Measurements from ENCODE around the gene PRKX.

The PRKX gene

GRCh38 chrX:3713225-3713936, at the start of gene PRKX:
TSS of gene PRKX (minus strand) at chrX:3713649. CDS start at chrX:3713253, 396 bp downstream.
- TF ChIP-seq CSRNP3 (CRISPR knock-in tag; IDR thresholded peaks at IDR 0.05), result no peak
- TF ChIP-seq ZNF8 (CRISPR knock-in tag; IDR thresholded peaks at IDR 0.05), result no peak
- TF ChIP-seq TCF4 (CRISPR knock-in tag; IDR thresholded peaks at IDR 0.05; ENCODE audit: borderline replicate concordance), result no peak
- TF ChIP-seq RARB (CRISPR knock-in tag; IDR thresholded peaks at IDR 0.05), result no peak
- no peak for TF ChIP-seq POU6F1 (CRISPR knock-in tag; IDR thresholded peaks at IDR 0.05; ENCODE audit: borderline replicate concordance, low read depth)
- TF ChIP-seq GLIS3 (CRISPR knock-in tag; IDR thresholded peaks at IDR 0.05), result no peak
- no peak for TF ChIP-seq BACH2 (CRISPR knock-in tag; IDR thresholded peaks at IDR 0.05; ENCODE audit: borderline replicate concordance)
- no peak for TF ChIP-seq ISL1 (CRISPR knock-in tag; IDR thresholded peaks at IDR 0.05)
- no peak for TF ChIP-seq ZFP3 (CRISPR knock-in tag; IDR thresholded peaks at IDR 0.05)
- no peak for TF ChIP-seq SNAI2 (CRISPR knock-in tag; IDR thresholded peaks at IDR 0.05)
- no peak for TF ChIP-seq ZNF70 (CRISPR knock-in tag; IDR thresholded peaks at IDR 0.05)
- no peak for TF ChIP-seq ZC3H10 (CRISPR knock-in tag; IDR thresholded peaks at IDR 0.05)
- no peak for TF ChIP-seq ZNF565 (CRISPR knock-in tag; conservative IDR thresholded peaks at IDR 0.05; ENCODE audit: low read depth)
- TF ChIP-seq OSR1 (CRISPR knock-in tag; IDR thresholded peaks at IDR 0.05), result no peak
- peak; percentile 87 for ATAC-seq

- ATAC-seq, result no peak
- TF ChIP-seq CSDC2 (CRISPR knock-in tag; IDR thresholded peaks at IDR 0.05), result no peak
- no peak for TF ChIP-seq TSHZ2 (CRISPR knock-in tag; IDR thresholded peaks at IDR 0.05)
- no peak for TF ChIP-seq ZC3H10 (CRISPR knock-in tag; IDR thresholded peaks at IDR 0.05)
- TF ChIP-seq GLIS3 (CRISPR knock-in tag; IDR thresholded peaks at IDR 0.05), result no peak
- no peak for TF ChIP-seq TOX (CRISPR knock-in tag; IDR thresholded peaks at IDR 0.05; ENCODE audit: borderline replicate concordance)
- no peak for TF ChIP-seq SNAI2 (CRISPR knock-in tag; IDR thresholded peaks at IDR 0.05)
- TF ChIP-seq, protein P1, sequence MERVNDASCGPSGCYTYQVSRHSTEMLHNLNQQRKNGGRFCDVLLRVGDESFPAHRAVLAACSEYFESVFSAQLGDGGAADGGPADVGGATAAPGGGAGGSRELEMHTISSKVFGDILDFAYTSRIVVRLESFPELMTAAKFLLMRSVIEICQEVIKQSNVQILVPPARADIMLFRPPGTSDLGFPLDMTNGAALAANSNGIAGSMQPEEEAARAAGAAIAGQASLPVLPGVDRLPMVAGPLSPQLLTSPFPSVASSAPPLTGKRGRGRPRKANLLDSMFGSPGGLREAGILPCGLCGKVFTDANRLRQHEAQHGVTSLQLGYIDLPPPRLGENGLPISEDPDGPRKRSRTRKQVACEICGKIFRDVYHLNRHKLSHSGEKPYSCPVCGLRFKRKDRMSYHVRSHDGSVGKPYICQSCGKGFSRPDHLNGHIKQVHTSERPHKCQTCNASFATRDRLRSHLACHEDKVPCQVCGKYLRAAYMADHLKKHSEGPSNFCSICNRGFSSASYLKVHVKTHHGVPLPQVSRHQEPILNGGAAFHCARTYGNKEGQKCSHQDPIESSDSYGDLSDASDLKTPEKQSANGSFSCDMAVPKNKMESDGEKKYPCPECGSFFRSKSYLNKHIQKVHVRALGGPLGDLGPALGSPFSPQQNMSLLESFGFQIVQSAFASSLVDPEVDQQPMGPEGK (CRISPR knock-in tag; IDR thresholded peaks at IDR 0.05; ENCODE audit: borderline replicate concordance), result no peak
These were observed 49.7 kb upstream of the PRKX start for GRCh38 chrX:3763111-3763510.

GRCh38 chrX:3757510-3758025, 44.1 kb upstream of the PRKX start:
- no peak for TF ChIP-seq TOX (CRISPR knock-in tag; IDR thresholded peaks at IDR 0.05; ENCODE audit: borderline replicate concordance)
- no peak for TF ChIP-seq RARB (CRISPR knock-in tag; IDR thresholded peaks at IDR 0.05)
- TF ChIP-seq, protein P1 (CRISPR knock-in tag; IDR thresholded peaks at IDR 0.05; ENCODE audit: borderline replicate concordance), result no peak
- TF ChIP-seq ISL1 (CRISPR knock-in tag; IDR thresholded peaks at IDR 0.05), result no peak
- TF ChIP-seq ZNF565 (CRISPR knock-in tag; conservative IDR thresholded peaks at IDR 0.05; ENCODE audit: low read depth), result no peak
- TF ChIP-seq, protein P2, sequence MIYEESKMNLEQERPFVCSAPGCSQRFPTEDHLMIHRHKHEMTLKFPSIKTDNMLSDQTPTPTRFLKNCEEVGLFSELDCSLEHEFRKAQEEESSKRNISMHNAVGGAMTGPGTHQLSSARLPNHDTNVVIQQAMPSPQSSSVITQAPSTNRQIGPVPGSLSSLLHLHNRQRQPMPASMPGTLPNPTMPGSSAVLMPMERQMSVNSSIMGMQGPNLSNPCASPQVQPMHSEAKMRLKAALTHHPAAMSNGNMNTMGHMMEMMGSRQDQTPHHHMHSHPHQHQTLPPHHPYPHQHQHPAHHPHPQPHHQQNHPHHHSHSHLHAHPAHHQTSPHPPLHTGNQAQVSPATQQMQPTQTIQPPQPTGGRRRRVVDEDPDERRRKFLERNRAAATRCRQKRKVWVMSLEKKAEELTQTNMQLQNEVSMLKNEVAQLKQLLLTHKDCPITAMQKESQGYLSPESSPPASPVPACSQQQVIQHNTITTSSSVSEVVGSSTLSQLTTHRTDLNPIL (CRISPR knock-in tag; IDR thresholded peaks at IDR 0.05; ENCODE audit: low read depth), result no peak
- TF ChIP-seq CSRNP3 (CRISPR knock-in tag; IDR thresholded peaks at IDR 0.05), result no peak
- TF ChIP-seq TSHZ2 (CRISPR knock-in tag; IDR thresholded peaks at IDR 0.05), result no peak
- TF ChIP-seq ZFP3 (CRISPR knock-in tag; IDR thresholded peaks at IDR 0.05), result no peak
- ATAC-seq, result no peak
